Gastrocnemius medialis (tissue), 4 donors: ENCODE results near the gene EIF3L. TPM values are rescaled to one million over a fixed set of nuclear protein-coding genes. Genes with fewer than 3 reads are reported as not detected.

Experiments used
- ATAC-seq, 2 donors: fragments of 150-250 bp; one replicate each; pipeline ENCODE4 v1.9.1; 2016
- DNase-seq, 2 donors: peaks; one replicate each; pipeline ENCODE4 v3.0.0-alpha.2; 2019
- H3K27ac ChIP-seq, 4 donors: fragments of 200-600 bp; sonication (generic); 1 replicate in 1 of 4; 2 replicates in 3 of 4; pipeline ENCODE4 v1.5.1; 2016 to 2018; ENCODE audit warnings: mild to moderate bottlenecking in 2 of 4, moderate library complexity in 1 of 4
- H3K27me3 ChIP-seq, 3 donors: fragments of 200-600 bp; sonication (generic) in 2 of 3; 1 replicate in 1 of 3; 2 replicates in 2 of 3; pipeline versions ENCODE4 v1.5.1 to v1.6.0; 2016 to 2019; ENCODE audit warnings: mild to moderate bottlenecking in 1 of 3, moderate library complexity in 1 of 3
- H3K36me3 ChIP-seq, 2 donors: fragments of 200-600 bp; sonication (generic) in 1 of 2; one replicate each; pipeline ENCODE4 v1.5.1; 2017 to 2018
- H3K4me1 ChIP-seq, 2 donors: fragments of 200-600 bp; sonication (generic) in 1 of 2; one replicate each; pipeline ENCODE4 v1.5.1; 2016 to 2017; ENCODE audit warnings: mild to moderate bottlenecking in 2 of 2
- H3K4me3 ChIP-seq, 4 donors: fragments of 200-600 bp; sonication (generic) in 3 of 4; 1 replicate in 1 of 4; 2 replicates in 3 of 4; pipeline ENCODE4 v1.5.1; 2016 to 2019; ENCODE audit warnings: mild to moderate bottlenecking in 2 of 4
- H3K9me3 ChIP-seq, 3 donors: fragments of 200-600 bp; sonication (generic) in 2 of 3; 1 replicate in 1 of 3; 2 replicates in 2 of 3; pipeline ENCODE4 v1.5.1; 2016 to 2019
- POLR2A ChIP-seq, 2 donors: fragments of 450-650 bp; IDR thresholded peaks; one replicate each; pipeline ENCODE4 v1.6.1; 2017; ENCODE audit warnings: antibody characterized with exemption in 2 of 2, mild to moderate bottlenecking in 2 of 2, moderate library complexity in 2 of 2
- in situ Hi-C, 4 donors: fragments of 200-750 bp; cut with MboI; loops; one replicate each; pipeline versions ENCODE4 v1.15.0 to v1.8.0; 2017; ENCODE audit warnings: low sequenced_read_pairs in 4 of 4
- intact Hi-C: fragments of 100-400 bp; cut with DNase I; formaldehyde crosslinking; loops from one replicate; pipeline ENCODE4 v1.15.1; 2023; ENCODE audit warnings: low total_unique reads
- total RNA-seq, 4 donors: library from RNA; depleted of rRNA; stranded (reverse); fragments of >200 nt; gene quantifications; one replicate each; pipeline versions ENCODE4 v1.1.0 to v1.2.3, GENCODE V29; 2016
- TF ChIP-seq, protein P1 (sequence below), 5 experiments: fragments of 450-650 bp in 3 of 5; fragments of 200-600 bp in 2 of 5; sonication (generic) in 2 of 5; IDR thresholded peaks in 4 of 5; conservative IDR thresholded peaks in 1 of 5; 1 replicate in 4 of 5; 2 replicates in 1 of 5; pipeline ENCODE4 v1.5.1; 2016 to 2019; ENCODE audit warnings: antibody characterized with exemption in 5 of 5, mild to moderate bottlenecking in 3 of 5, moderate library complexity in 3 of 5

Gene EIF3L
- total RNA-seq, 4 donors from 2014 or later, result 291 to 406 (median 343) TPM

GRCh38 chr22:37820350-37820749 lies 28.9 kb upstream of the EIF3L start:
- DNase-seq (no peak), ATAC-seq (no peak)
- no peak for TF ChIP-seq POLR2A (IDR thresholded peaks at IDR 0.05)
- TF ChIP-seq, protein P1, sequence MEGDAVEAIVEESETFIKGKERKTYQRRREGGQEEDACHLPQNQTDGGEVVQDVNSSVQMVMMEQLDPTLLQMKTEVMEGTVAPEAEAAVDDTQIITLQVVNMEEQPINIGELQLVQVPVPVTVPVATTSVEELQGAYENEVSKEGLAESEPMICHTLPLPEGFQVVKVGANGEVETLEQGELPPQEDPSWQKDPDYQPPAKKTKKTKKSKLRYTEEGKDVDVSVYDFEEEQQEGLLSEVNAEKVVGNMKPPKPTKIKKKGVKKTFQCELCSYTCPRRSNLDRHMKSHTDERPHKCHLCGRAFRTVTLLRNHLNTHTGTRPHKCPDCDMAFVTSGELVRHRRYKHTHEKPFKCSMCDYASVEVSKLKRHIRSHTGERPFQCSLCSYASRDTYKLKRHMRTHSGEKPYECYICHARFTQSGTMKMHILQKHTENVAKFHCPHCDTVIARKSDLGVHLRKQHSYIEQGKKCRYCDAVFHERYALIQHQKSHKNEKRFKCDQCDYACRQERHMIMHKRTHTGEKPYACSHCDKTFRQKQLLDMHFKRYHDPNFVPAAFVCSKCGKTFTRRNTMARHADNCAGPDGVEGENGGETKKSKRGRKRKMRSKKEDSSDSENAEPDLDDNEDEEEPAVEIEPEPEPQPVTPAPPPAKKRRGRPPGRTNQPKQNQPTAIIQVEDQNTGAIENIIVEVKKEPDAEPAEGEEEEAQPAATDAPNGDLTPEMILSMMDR (IDR thresholded peaks at IDR 0.05 in 4 of 5, conservative IDR thresholded peaks at IDR 0.05 in 1 of 5), result no peak
- Histone ChIP-seq H3K36me3 (no peaks in the 10 kb centered on the region), H3K27me3 (no peaks in the 10 kb centered on the region), H3K27ac (no peak overlapping the region), H3K4me1 (peaks cover 13 to 14% of the 10 kb centered on the region in 2 donors), H3K4me3 (no peak overlapping the region), H3K9me3 (no peaks in the 10 kb centered on the region)
- in situ Hi-C loops, result loop anchor here in 2 of 4 donors (5.0 to 25.0 kb wide), 2 partner anchors 42 to 142 kb away; partner anchors contain the start of genes C22orf23 (in 1 of the 2) and POLR2F (in 1 of the 2)
- intact Hi-C loops, result no loop called here

DNA sequence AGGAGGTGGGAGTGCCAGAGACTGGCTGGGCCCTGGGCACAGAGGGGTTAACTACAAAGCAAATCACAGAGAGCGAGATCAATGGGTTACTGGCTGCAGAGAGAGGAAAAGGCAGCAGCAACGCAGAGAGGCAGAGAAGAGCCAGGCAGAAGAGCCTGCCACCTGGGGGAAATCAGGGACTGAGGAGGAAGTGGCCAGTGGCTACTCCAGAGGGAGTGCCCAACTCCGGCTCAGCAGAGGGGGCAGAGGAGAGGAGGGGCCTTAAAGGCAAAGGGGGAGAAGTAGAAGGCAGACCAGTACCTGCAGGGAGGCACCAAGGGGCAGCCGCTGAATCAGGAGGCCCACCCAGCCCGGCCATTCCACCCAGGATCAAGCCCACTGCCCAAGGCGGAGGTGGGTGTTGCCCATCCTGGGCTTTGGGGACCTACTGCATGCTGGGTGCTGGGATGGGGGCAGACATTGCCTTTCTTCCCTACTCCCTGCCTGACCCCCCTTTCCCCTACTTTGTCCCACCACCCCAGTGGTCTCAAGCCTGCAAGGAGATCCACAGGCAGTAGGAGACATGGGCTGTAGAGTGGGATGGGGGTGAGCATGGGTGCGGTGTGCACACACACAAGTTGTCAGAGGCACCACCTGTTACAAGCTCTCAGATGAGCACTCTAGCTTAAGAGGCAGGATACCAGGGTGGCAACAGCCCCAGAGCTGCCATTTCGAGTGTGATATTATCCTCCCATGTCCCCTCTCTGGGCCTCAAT lies 27.0 kb upstream of the EIF3L start:
- Histone ChIP-seq H3K9me3 (no peaks in the 10 kb centered on the region), H3K36me3 (no peaks in the 10 kb centered on the region), H3K27ac (no peak overlapping the region), H3K27me3 (no peaks in the 10 kb centered on the region), H3K4me1 (peaks cover 20% of the 10 kb centered on the region in 2 donors), H3K4me3 (no peak overlapping the region)
- in situ Hi-C loops, result loop anchor here in 2 of 4 donors (5.0 to 25.0 kb wide), 2 partner anchors 40 to 140 kb away; partner anchors contain the start of genes C22orf23 (in 1 of the 2) and POLR2F (in 1 of the 2)
- TF ChIP-seq POLR2A (IDR thresholded peaks at IDR 0.05), result no peak
- TF ChIP-seq, protein P1 (IDR thresholded peaks at IDR 0.05 in 4 of 5, conservative IDR thresholded peaks at IDR 0.05 in 1 of 5), result no peak
- intact Hi-C loops, result no loop called here
- ATAC-seq (no peak), DNase-seq (no peak)

DNA sequence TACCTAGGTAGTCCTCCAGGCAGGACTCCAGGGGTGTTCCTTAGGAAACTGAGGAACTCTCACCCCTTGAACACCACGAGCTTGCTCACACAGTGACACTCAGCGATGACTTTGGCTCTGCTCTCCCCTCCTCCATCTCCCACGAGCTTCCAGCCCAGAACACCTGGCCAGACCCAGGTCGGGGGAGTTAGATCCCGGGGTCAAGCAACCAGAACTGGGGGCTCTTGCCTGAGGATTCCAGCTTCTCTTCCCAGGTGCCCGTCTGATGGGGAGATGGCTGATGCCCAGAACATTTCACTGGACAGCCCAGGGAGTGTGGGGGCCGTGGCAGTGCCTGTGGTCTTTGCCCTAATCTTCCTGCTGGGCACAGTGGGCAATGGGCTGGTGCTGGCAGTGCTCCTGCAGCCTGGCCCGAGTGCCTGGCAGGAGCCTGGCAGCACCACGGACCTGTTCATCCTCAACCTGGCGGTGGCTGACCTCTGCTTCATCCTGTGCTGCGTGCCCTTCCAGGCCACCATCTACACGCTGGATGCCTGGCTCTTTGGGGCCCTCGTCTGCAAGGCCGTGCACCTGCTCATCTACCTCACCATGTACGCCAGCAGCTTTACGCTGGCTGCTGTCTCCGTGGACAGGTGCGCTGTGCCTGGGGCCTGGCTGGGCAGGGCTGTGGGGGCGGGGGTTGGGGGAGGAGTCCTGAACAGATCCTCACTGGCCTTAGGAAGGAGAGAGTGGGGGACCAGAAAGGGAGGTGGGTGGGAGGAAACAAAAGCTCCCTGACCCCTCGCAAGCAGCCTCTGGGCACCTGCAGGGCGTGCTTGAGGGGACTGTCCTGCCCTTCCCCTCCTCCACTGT lies 25.9 kb upstream of the EIF3L start, which contains the start of gene GALR3:
Gene GALR3 (plus strand): TSS at position 249 of the 852 bp plus-strand sequence. CDS start 25 bp downstream, at position 274.
- in situ Hi-C loops, result loop anchor here in 2 of 4 donors (5.0 to 25.0 kb wide), 2 partner anchors 39 to 139 kb away; partner anchors contain the start of genes C22orf23 (in 1 of the 2) and POLR2F (in 1 of the 2)

More for the DNA sequence above, 25.9 kb upstream of the EIF3L start, which contains the start of gene GALR3:
- peaks cover 12 to 14% of the 10 kb centered on the region in 2 donors for H3K4me1 ChIP-seq
- H3K27ac ChIP-seq, result no peak within 1 kb of the TSS
- TF ChIP-seq, protein P1 (IDR thresholded peaks at IDR 0.05 in 4 of 5, conservative IDR thresholded peaks at IDR 0.05 in 1 of 5), result no peak
- TF ChIP-seq POLR2A (IDR thresholded peaks at IDR 0.05), result no peak
- no peaks in the 10 kb centered on the region for H3K9me3 ChIP-seq
- DNase-seq (no peak), ATAC-seq (no peak)
- intact Hi-C loops, result no loop called here
- no peaks in the 10 kb centered on the region for H3K36me3 ChIP-seq
- no peaks in the 10 kb centered on the region for H3K27me3 ChIP-seq
- H3K4me3 ChIP-seq, result no peak within 1 kb of the TSS
